ENCODE measurements around the gene CPB1. TPM values are rescaled to one million over a fixed set of nuclear protein-coding genes. Genes with fewer than 3 reads are reported as not detected.
"Not testable (repeated sequence)": the region's sequence is repeated elsewhere in the genome, so short reads cannot be mapped to it uniquely, and the experiment has no call there.

Gene CPB1
- 1 to 10 TPM; 2.0 to 9.9 TPM for total RNA-seq

- Histone ChIP-seq H3K27me3 (replicated peaks; ENCODE audit: insufficient read depth) (no peaks in the 10 kb centered on the region), H3K4me1 (replicated peaks) (no peaks in the 10 kb centered on the region), H3K27ac (no peak within 1 kb of the TSS), H3K9me3 (no peaks in the 10 kb centered on the region), H3K36me3 (no peaks in the 10 kb centered on the region), H3K4me3 (no peak within 1 kb of the TSS)
- no peak for TF ChIP-seq CTCF (IDR thresholded peaks at IDR 0.05)
- TF ChIP-seq POLR2A (IDR thresholded peaks at IDR 0.05) = no peak
- no peak for TF ChIP-seq POLR2AphosphoS5 (IDR thresholded peaks at IDR 0.05)
- no peak for DNase-seq (ENCODE audit: low spot score)
- intact Hi-C loops (cut with DNase I) = no loop called here
Observed at GRCh38 chr3:148827585-148827984, at the start of gene CPB1. Gene CPB1 (plus strand): TSS chr3:148827811. CDS start chr3:148827824, 13 bp downstream.

- H3K9me3 ChIP-seq = no peaks in the 10 kb centered on the region
- TF ChIP-seq POLR2AphosphoS5 (IDR thresholded peaks at IDR 0.05) = no peak
- no peak for TF ChIP-seq CTCF (IDR thresholded peaks at IDR 0.05)
- TF ChIP-seq POLR2A (IDR thresholded peaks at IDR 0.05) = no peak
- no peaks in the 10 kb centered on the region for H3K4me1 ChIP-seq (replicated peaks)
- no peak overlapping the region for H3K27ac ChIP-seq
- no peaks in the 10 kb centered on the region for H3K27me3 ChIP-seq (replicated peaks; ENCODE audit: insufficient read depth)
- intact Hi-C loops (cut with DNase I) = no loop called here
- 91% methylated on average over 3 of the region's 3 CpGs for WGBS
- no peak overlapping the region for H3K4me3 ChIP-seq
- no peak for DNase-seq (ENCODE audit: low spot score)
- no peaks in the 10 kb centered on the region for H3K36me3 ChIP-seq
Observed at GRCh38 chr3:148778926-148779325, 48.7 kb upstream of the CPB1 start.

GRCh38 chr3:148785026-148785425, 42.6 kb upstream of the CPB1 start:
- H3K9me3 ChIP-seq; DNase-seq (ENCODE audit: low spot score); H3K36me3 ChIP-seq; H3K27me3 ChIP-seq (replicated peaks; ENCODE audit: insufficient read depth); H3K4me1 ChIP-seq (replicated peaks); H3K27ac ChIP-seq; H3K4me3 ChIP-seq; intact Hi-C loops (cut with DNase I): not testable (repeated sequence)
- 88% methylated on average over 6 of the region's 6 CpGs for WGBS

GRCh38 chr3:148786159-148786558, 41.5 kb upstream of the CPB1 start:
- H3K4me1 ChIP-seq (replicated peaks); intact Hi-C loops (cut with DNase I); H3K4me3 ChIP-seq; H3K27ac ChIP-seq; H3K9me3 ChIP-seq; DNase-seq (ENCODE audit: low spot score); H3K27me3 ChIP-seq (replicated peaks; ENCODE audit: insufficient read depth); H3K36me3 ChIP-seq: not testable (repeated sequence)
- WGBS = 94% methylated on average over 9 of the region's 9 CpGs

- no peak for DNase-seq (ENCODE audit: low spot score)
- H3K36me3 ChIP-seq = no peaks in the 10 kb centered on the region
- no peak overlapping the region for H3K27ac ChIP-seq
- no peaks in the 10 kb centered on the region for H3K9me3 ChIP-seq
- WGBS = 35% methylated on average over 6 of the region's 6 CpGs
- H3K27me3 ChIP-seq (replicated peaks; ENCODE audit: insufficient read depth) = no peaks in the 10 kb centered on the region
- no peak overlapping the region for H3K4me3 ChIP-seq
- intact Hi-C loops (cut with DNase I) = no loop called here
- TF ChIP-seq POLR2A (IDR thresholded peaks at IDR 0.05) (no peak), CTCF (IDR thresholded peaks at IDR 0.05) (no peak)
- no peaks in the 10 kb centered on the region for H3K4me1 ChIP-seq (replicated peaks)
Observed at GRCh38 chr3:148789146-148789545, 38.5 kb upstream of the CPB1 start.

- H3K4me3 ChIP-seq = no peak overlapping the region
- intact Hi-C loops (cut with DNase I) = no loop called here
- no peaks in the 10 kb centered on the region for H3K4me1 ChIP-seq (replicated peaks)
- DNase-seq (ENCODE audit: low spot score) = no peak
- TF ChIP-seq CTCF (IDR thresholded peaks at IDR 0.05) (no peak), POLR2A (IDR thresholded peaks at IDR 0.05) (no peak), POLR2AphosphoS5 (IDR thresholded peaks at IDR 0.05) (no peak)
- no peaks in the 10 kb centered on the region for H3K36me3 ChIP-seq
- 89% methylated on average over 2 of the region's 2 CpGs for WGBS
- no peak overlapping the region for H3K27ac ChIP-seq
- no peaks in the 10 kb centered on the region for H3K27me3 ChIP-seq (replicated peaks; ENCODE audit: insufficient read depth)
- H3K9me3 ChIP-seq = no peaks in the 10 kb centered on the region
Observed at GRCh38 chr3:148789906-148790305, 37.7 kb upstream of the CPB1 start.

Data from prostate gland (tissue), 2 donors.